Small intestine (tissue), 7 donors: ENCODE data around the gene MC2R. TPM values are rescaled to one million over a fixed set of nuclear protein-coding genes. Genes with fewer than 3 reads are reported as not detected.

Experiments
- DNase-seq, 2 donors: peaks; one replicate each; pipeline versions ENCODE4 v3.0.0 to v3.0.0-alpha.2; 2013
- FAIRE-seq: peaks from 2 replicates; lab custom pipeline; 2012; peaks lifted over from hg19 to GRCh38; lab: Jason Lieb, UNC
- H3K27ac ChIP-seq, 3 donors: one replicate each; pipeline ENCODE4 v1.5.1; 2013; ENCODE audit warnings: low read length in 2 of 3, mild to moderate bottlenecking in 2 of 3, control low read depth in 1 of 3, inconsistent platforms in 1 of 3, low read depth in 1 of 3, moderate library complexity in 1 of 3
- H3K27me3 ChIP-seq, 3 donors: one replicate each; pipeline ENCODE4 v1.6.1; 2013; ENCODE audit warnings: low read length in 3 of 3, inconsistent platforms in 1 of 3; ENCODE audit not compliant: control insufficient read depth in 3 of 3, insufficient read depth in 3 of 3
- H3K36me3 ChIP-seq, 3 donors: one replicate each; pipeline ENCODE4 v1.6.1; 2013; ENCODE audit warnings: low read length in 3 of 3, inconsistent platforms in 1 of 3, low read depth in 1 of 3, mild to moderate bottlenecking in 1 of 3, moderate library complexity in 1 of 3; ENCODE audit not compliant: control insufficient read depth in 3 of 3, insufficient read depth in 2 of 3
- H3K4me1 ChIP-seq, 3 donors: one replicate each; pipeline ENCODE4 v1.6.1; 2013; ENCODE audit warnings: low read length in 2 of 3, inconsistent platforms in 1 of 3, low read depth in 1 of 3, mild to moderate bottlenecking in 1 of 3, moderate library complexity in 1 of 3; ENCODE audit not compliant: control insufficient read depth in 3 of 3, insufficient read depth in 2 of 3
- H3K4me3 ChIP-seq, 3 donors: one replicate each; pipeline ENCODE4 v1.5.1; 2013; ENCODE audit warnings: low read length in 3 of 3, control low read depth in 1 of 3, inconsistent platforms in 1 of 3, low read depth in 1 of 3, mild to moderate bottlenecking in 1 of 3, moderate library complexity in 1 of 3
- H3K9me3 ChIP-seq, 2 donors: one replicate each; pipeline ENCODE4 v1.6.1; 2013; ENCODE audit warnings: low read depth in 1 of 2, low read length in 1 of 2; ENCODE audit not compliant: control insufficient read depth in 2 of 2, insufficient read depth in 1 of 2
- WGBS, 3 donors: extraction: QIAGEN DNeasy Blood & Tissue Kit; methylation state at CpG; one replicate each; pipeline ENCODE4 v1.1.7; 2013; 5-methylcytosine and 5-hydroxymethylcytosine counted together
- polyA plus RNA-seq, 4 donors: library from polyadenylated mRNA; stranded (reverse) in 3 of 4; unstranded in 1 of 4; fragments of 200-250 nt in 3 of 4; fragments of 120-200 nt in 1 of 4; gene quantifications; one replicate each; pipeline versions ENCODE4 v1.2.1 to v1.2.3, GENCODE V29; 2013
- donor health status: healthy with polysubstance abuse.
- donor health status: control.
- donor health status: control.
- donor health status: Bipolar disorder and iron deficiency.
- donor health status: healthy.

MC2R gene
- polyA plus RNA-seq, 4 donors = 0.01 to 0.46 TPM; not detected in 2

- WGBS, 3 donors = 80 to 85% (median 81%) methylated on average over 3 of the region's 3 CpGs
- H3K27ac ChIP-seq = no peak overlapping the region
- peaks cover 0 to 2% of the 10 kb centered on the region in 2 donors for H3K9me3 ChIP-seq
- DNase-seq = no peak
- no peaks in the 10 kb centered on the region for H3K36me3 ChIP-seq
- FAIRE-seq = no peak
- H3K27me3 ChIP-seq = no peaks in the 10 kb centered on the region
- no peak overlapping the region for H3K4me3 ChIP-seq
- H3K4me1 ChIP-seq = no peaks in the 10 kb centered on the region
Measured at GRCh38 chr18:13923221-13923620, 7.9 kb upstream of the MC2R start.

GRCh38 chr18:13918898-13919297, 3.6 kb upstream of the MC2R start:
- Histone ChIP-seq H3K36me3 (no peaks in the 10 kb centered on the region), H3K9me3 (no peaks in the 10 kb centered on the region), H3K4me3 (no peak overlapping the region), H3K27me3 (no peaks in the 10 kb centered on the region), H3K27ac (no peak overlapping the region), H3K4me1 (no peaks in the 10 kb centered on the region)
- DNase-seq = no peak
- WGBS, 3 donors = 60 to 73% (median 64%) methylated on average over 8 of the region's 8 CpGs
- no peak for FAIRE-seq

- no peak for DNase-seq
- Histone ChIP-seq H3K4me3 (no peak overlapping the region), H3K27me3 (no peaks in the 10 kb centered on the region), H3K9me3 (no peaks in the 10 kb centered on the region), H3K36me3 (no peaks in the 10 kb centered on the region), H3K27ac (no peak overlapping the region), H3K4me1 (no peaks in the 10 kb centered on the region)
- FAIRE-seq = no peak
- 76 to 89% (median 88%) methylated on average over 3 of the region's 3 CpGs for WGBS, 3 donors
Measured at GRCh38 chr18:13917401-13917800, 2.1 kb upstream of the MC2R start.

- Histone ChIP-seq H3K4me1 (no peaks in the 10 kb centered on the region), H3K4me3 (no peak overlapping the region), H3K27ac (peak overlapping the region in 1 of 3 donors; percentile 11), H3K36me3 (no peaks in the 10 kb centered on the region), H3K27me3 (no peaks in the 10 kb centered on the region), H3K9me3 (no peaks in the 10 kb centered on the region)
- DNase-seq (no peak), FAIRE-seq (no peak)
- 46 to 63% (median 46%) methylated on average over 6 of the region's 6 CpGs for WGBS, 3 donors
Measured at GRCh38 chr18:13916559-13916958, 1.2 kb upstream of the MC2R start.

GRCh38 chr18:13915995-13916431, 677 bp upstream of the MC2R start:
- no peaks in the 10 kb centered on the region for H3K36me3 ChIP-seq
- H3K9me3 ChIP-seq = no peaks in the 10 kb centered on the region
- peak in 1 of 2 donors; percentile 19 for DNase-seq
- H3K27me3 ChIP-seq = no peaks in the 10 kb centered on the region
- WGBS, 3 donors = 59 to 76% (median 68%) methylated on average over 7 of the region's 7 CpGs
- peak overlapping the region in 1 of 3 donors; percentile 11 for H3K27ac ChIP-seq
- no peak for FAIRE-seq
- H3K4me3 ChIP-seq = no peak overlapping the region
- H3K4me1 ChIP-seq = no peaks in the 10 kb centered on the region

GRCh38 chr18:13914756-13915155, 580 bp downstream of the MC2R start:
- DNase-seq = no peak
- Histone ChIP-seq H3K27ac (no peak overlapping the region), H3K4me3 (no peak overlapping the region), H3K27me3 (no peaks in the 10 kb centered on the region), H3K9me3 (no peaks in the 10 kb centered on the region), H3K36me3 (no peaks in the 10 kb centered on the region), H3K4me1 (no peaks in the 10 kb centered on the region)
- FAIRE-seq = no peak
- WGBS, 3 donors = 78 to 86% (median 82%) methylated on average over 9 of the region's 9 CpGs

- no peaks in the 10 kb centered on the region for H3K36me3 ChIP-seq
- WGBS, 3 donors = 88 to 92% (median 88%) methylated on average over 10 of the region's 10 CpGs
- DNase-seq (no peak), FAIRE-seq (no peak)
- H3K4me3 ChIP-seq = no peak overlapping the region
- H3K27ac ChIP-seq = no peak overlapping the region
- H3K27me3 ChIP-seq = no peaks in the 10 kb centered on the region
- no peaks in the 10 kb centered on the region for H3K4me1 ChIP-seq
- H3K9me3 ChIP-seq = no peaks in the 10 kb centered on the region
Measured at GRCh38 chr18:13914170-13914569, 1.2 kb downstream of the MC2R start.

- DNase-seq (no peak), FAIRE-seq (no peak)
- Histone ChIP-seq H3K9me3 (no peaks in the 10 kb centered on the region), H3K4me1 (no peaks in the 10 kb centered on the region), H3K27ac (no peak overlapping the region), H3K27me3 (no peaks in the 10 kb centered on the region), H3K4me3 (no peak overlapping the region), H3K36me3 (no peaks in the 10 kb centered on the region)
- 68 to 82% (median 75%) methylated on average over 10 of the region's 10 CpGs for WGBS, 3 donors
Measured at GRCh38 chr18:13913205-13913604, 2.1 kb downstream of the MC2R start.

- WGBS, 3 donors = 80 to 87% (median 86%) methylated on average over 9 of the region's 9 CpGs
- Histone ChIP-seq H3K4me3 (no peak overlapping the region), H3K27ac (no peak overlapping the region), H3K27me3 (no peaks in the 10 kb centered on the region), H3K36me3 (no peaks in the 10 kb centered on the region), H3K4me1 (no peaks in the 10 kb centered on the region), H3K9me3 (no peaks in the 10 kb centered on the region)
- DNase-seq (no peak), FAIRE-seq (no peak)
Measured at GRCh38 chr18:13912601-13913000, 2.7 kb downstream of the MC2R start.
